Activated CD4-positive, alpha-beta memory T cell treated with anti-CD3 and anti-CD28 coated beads for 36 hours (primary cell): ENCODE measurements around the gene S100A7A. TPM values are rescaled to one million over a fixed set of nuclear protein-coding genes. Genes with fewer than 3 reads are reported as not detected.
A peak's percentile ranks its signal among the peaks of the same experiment; 100 is the strongest.
"Not testable (repeated sequence)": the region's sequence is repeated elsewhere in the genome, so short reads cannot be mapped to it uniquely, and the experiment has no call there.

Source experiments
- CTCF ChIA-PET: fragments of 350-600 bp; sonication (Branson Sonifier 250); formaldehyde crosslinking; loops from one replicate; lab custom pipeline; 2021; ENCODE audit warnings: antibody characterized with exemption, inconsistent platforms; lab: Charles Lee
- POLR2A ChIA-PET: fragments of 350-600 bp; sonication (Branson Sonifier 250); formaldehyde crosslinking; loops from one replicate; lab custom pipeline; 2021; ENCODE audit warnings: antibody characterized with exemption; lab: Charles Lee
- DNase-seq: peaks from one replicate; pipeline ENCODE4 v3.0.0-alpha.2; 2020
- H3K27ac Mint-ChIP-seq: one replicate; pipeline ENCODE4 v1.8.0; 2021; ENCODE audit warnings: mixed read lengths
- H3K27me3 Mint-ChIP-seq: one replicate; pipeline ENCODE4 v1.8.0; 2021; ENCODE audit warnings: mixed read lengths
- H3K36me3 Mint-ChIP-seq: one replicate; pipeline ENCODE4 v1.8.0; 2021; ENCODE audit warnings: mixed read lengths
- H3K4me1 Mint-ChIP-seq: one replicate; pipeline ENCODE4 v1.8.0; 2021; ENCODE audit warnings: low read depth, mixed read lengths
- H3K4me3 Mint-ChIP-seq: one replicate; pipeline ENCODE4 v1.8.0; 2021; ENCODE audit warnings: mild to moderate bottlenecking, mixed read lengths
- H3K9me3 Mint-ChIP-seq: one replicate; pipeline ENCODE4 v1.8.0; 2021; ENCODE audit warnings: mixed read lengths
- intact Hi-C: fragments of 100-400 bp; cut with micrococcal nuclease; formaldehyde crosslinking; loops from one replicate; pipeline ENCODE4 v1.15.1; 2023
- total RNA-seq, 2 experiments: library from RNA; stranded (reverse); gene quantifications; one replicate each; pipeline ENCODE4 v1.2.3, GENCODE V29; 2021

The S100A7A gene
- total RNA-seq, 2 experiments from 2014 or later: not detected

DNA sequence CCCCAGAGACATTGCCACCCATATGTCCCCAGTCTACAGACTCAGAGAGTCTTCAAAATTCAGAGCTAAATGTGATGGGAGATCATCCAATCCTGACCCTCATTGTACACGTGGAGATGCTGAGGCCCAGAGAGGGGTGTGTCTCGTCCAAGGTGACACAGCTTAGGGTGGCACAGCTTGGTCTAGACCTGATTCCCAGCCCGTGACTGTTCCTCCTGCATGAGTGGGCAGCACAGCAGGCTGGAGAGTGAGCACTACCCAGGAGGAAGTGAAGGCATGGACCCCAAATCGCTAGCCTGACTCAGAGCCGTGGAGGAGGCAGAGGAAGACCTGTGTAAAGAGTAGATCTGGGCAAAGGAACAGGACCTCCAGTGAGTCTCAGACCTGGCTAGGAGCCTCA is 27.8 kb downstream of the S100A7A start:
- Mint-ChIP-seq H3K4me3 (no peak overlapping the region), H3K9me3 (no peaks in the 10 kb centered on the region), H3K27me3 (peaks cover 17% of the 10 kb centered on the region), H3K36me3 (no peaks in the 10 kb centered on the region), H3K4me1 (no peaks in the 10 kb centered on the region), H3K27ac (no peak overlapping the region)
- CTCF ChIA-PET: interaction anchor here (0.9 kb wide), 1 partner anchor 22 kb away, joined by 3 read pairs; no protein-coding TSS in a partner anchor
- intact Hi-C loops: no loop called here
- POLR2A ChIA-PET: no interaction called here
- DNase-seq: no peak

DNA sequence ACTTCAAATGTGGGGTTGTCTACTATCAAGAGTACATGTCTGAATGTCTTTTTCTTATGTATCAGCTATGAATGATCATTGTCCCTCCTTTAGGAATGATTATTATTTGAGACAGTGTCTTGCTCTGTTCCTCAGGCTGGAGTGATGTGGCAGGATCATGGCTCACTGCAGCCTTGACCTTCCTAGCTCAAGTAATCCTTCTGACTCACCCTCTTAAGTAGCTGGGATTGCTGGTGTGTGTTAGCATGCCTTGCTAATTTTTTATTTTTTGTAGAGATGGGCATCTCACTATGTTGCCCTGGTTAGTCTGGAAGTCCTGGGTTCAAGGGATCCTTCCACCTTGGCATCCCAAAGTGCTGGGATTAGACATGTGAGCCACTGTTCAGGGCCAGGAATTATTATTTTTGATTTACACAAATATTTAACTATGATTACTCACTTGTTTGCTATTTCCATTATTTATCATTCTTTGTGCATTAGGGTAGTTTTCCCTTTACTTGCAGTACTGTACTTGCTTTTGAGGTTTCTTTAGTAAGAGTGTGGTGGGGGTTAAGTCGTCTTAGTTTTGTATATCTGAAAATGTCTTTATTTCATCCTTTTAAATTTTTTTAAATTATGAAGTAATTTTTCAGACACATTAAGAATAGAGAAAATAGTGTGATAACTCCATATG is 31.3 kb downstream of the S100A7A start:
- ChIA-PET CTCF (no interaction called here), POLR2A (no interaction called here)
- no peak for DNase-seq
- no peaks in the 10 kb centered on the region for H3K4me1 Mint-ChIP-seq
- H3K36me3 Mint-ChIP-seq: no peaks in the 10 kb centered on the region
- no peak overlapping the region for H3K4me3 Mint-ChIP-seq
- H3K27ac Mint-ChIP-seq: no peak overlapping the region
- intact Hi-C loops: no loop called here
- peaks cover 27% of the 10 kb centered on the region for H3K27me3 Mint-ChIP-seq
- no peaks in the 10 kb centered on the region for H3K9me3 Mint-ChIP-seq

DNA sequence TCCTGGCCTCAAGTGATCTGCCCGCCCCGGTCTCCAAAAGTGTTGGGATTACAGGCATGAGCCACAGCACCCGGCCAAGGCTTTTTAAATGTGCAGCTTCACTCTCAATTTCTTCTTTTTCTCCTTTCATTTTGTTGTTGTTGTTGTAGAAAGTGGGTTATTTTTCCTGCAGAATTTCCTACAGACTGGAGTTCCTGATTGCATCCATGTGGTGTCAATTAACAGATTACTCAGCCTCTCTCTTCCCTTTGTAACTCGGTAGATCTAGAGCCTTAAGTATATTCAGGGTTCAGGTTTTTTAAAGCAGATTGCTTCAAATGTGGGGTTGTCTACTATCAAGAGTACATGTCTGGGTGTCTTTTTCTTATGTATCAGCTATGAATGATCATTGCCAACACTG is 32.5 kb downstream of the S100A7A start:
- H3K4me3 Mint-ChIP-seq, DNase-seq, CTCF ChIA-PET, intact Hi-C loops, H3K9me3 Mint-ChIP-seq, POLR2A ChIA-PET, H3K36me3 Mint-ChIP-seq, H3K27ac Mint-ChIP-seq, H3K4me1 Mint-ChIP-seq: not testable (repeated sequence)
- peaks cover 22% of the 10 kb centered on the region for H3K27me3 Mint-ChIP-seq

DNA sequence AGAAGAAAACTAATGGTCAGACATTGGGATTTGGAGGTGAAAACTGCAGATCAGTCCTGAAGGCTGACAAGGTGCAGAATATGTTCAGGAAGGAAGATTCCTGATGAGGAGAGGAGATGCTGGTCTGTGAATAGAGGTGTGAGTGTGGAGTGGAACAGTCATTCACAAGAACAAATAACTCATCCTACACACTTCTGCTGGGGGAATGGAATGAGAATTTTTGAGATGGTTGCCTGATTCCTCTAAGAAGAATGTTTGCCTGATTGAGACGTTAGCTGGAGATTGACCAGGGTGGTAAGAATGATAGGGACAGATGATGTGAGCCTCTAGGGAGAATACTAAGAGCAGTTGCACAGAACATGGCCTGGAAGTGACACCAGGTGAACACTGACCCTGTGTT is 40.1 kb downstream of the S100A7A start:
- DNase-seq: no peak
- Mint-ChIP-seq H3K36me3 (no peaks in the 10 kb centered on the region), H3K4me3 (no peak overlapping the region), H3K4me1 (no peaks in the 10 kb centered on the region), H3K9me3 (no peaks in the 10 kb centered on the region), H3K27me3 (peaks cover 8% of the 10 kb centered on the region), H3K27ac (no peak overlapping the region)
- POLR2A ChIA-PET: no interaction called here
- CTCF ChIA-PET: interaction anchor here (1.0 kb wide), 1 partner anchor 9 kb away, joined by 4 read pairs; no protein-coding TSS in a partner anchor
- intact Hi-C loops: no loop called here

DNA sequence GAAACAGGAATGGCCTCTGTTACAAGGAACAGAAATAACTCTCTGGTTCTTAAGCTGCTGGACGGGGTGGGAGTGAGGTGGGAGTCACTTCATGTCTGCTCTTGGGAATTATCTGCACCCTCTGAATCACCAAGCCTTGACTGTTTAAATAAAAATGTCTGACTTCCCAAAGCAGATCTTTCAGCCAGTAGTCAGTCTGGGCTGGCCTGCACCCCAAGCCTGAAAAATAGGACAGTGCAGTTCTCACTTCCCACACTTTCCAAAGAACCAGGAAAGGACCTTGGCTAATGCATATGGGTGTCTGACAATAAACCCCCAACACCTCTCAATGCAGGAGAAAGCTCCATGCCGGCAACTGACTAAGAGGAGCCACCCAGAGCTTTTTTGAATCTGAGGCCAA is 43.3 kb downstream of the S100A7A start:
- no peaks in the 10 kb centered on the region for H3K36me3 Mint-ChIP-seq
- H3K9me3 Mint-ChIP-seq: no peaks in the 10 kb centered on the region
- no peak overlapping the region for H3K27ac Mint-ChIP-seq
- intact Hi-C loops: no loop called here
- no peak overlapping the region for H3K4me3 Mint-ChIP-seq
- H3K4me1 Mint-ChIP-seq: no peaks in the 10 kb centered on the region
- POLR2A ChIA-PET: no interaction called here
- no peak for DNase-seq
- CTCF ChIA-PET: no interaction called here
- H3K27me3 Mint-ChIP-seq: peaks cover 11% of the 10 kb centered on the region

DNA sequence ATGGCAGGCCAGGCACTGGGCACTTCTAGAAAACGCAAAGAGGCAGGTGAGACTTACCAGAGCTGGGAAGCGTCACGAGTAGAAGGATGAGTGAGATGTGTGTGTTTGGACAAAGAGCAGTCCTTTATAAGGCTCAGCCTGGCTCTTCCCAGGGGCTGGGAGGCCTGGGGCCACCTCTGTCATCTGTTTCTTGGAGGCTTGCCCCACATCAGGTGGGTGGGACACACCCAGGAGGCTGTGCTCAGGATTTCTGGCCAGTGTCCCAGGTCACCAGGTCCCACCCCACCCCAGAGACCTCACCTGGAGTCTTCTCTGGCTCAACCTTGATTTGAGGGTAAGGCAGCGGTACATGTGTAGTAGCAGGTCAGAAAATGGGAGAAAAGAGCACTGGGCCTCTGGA is 44.2 kb downstream of the S100A7A start, which contains the start of gene S100A7:
TSS of gene S100A7 (minus strand) at position 101 of the 400 bp plus-strand sequence. CDS start 1,638 bp downstream, outside the sequence.
- H3K4me3 Mint-ChIP-seq: no peak within 1 kb of the TSS
- CTCF ChIA-PET: no interaction called here

DNA sequence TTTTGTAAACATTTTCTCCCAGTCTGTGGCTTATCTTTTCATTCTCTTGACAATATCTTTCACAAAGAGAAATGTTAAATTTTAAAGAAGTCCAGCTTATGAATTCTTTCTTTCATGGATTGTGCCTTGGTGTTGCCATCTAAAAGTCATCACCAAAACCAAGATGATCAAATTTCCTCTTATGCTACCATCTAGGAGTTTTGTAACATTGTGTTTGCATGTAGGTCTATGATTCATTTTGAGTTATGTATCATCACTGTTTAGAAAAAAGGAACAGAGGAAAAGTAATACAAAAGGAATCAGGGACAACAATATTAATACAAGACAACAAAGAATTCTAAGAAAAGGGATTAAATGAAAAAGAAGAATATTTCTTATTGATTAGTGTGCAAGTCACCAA is 46.4 kb downstream of the S100A7A start:
- CTCF ChIA-PET: interaction anchor here (1.1 to 1.6 kb wide), 3 partner anchors 11 to 110 kb away, joined by 3 to 6 read pairs (median 4); no protein-coding TSS in a partner anchor
- H3K9me3 Mint-ChIP-seq, H3K27ac Mint-ChIP-seq, H3K4me3 Mint-ChIP-seq, H3K4me1 Mint-ChIP-seq, H3K36me3 Mint-ChIP-seq, DNase-seq, intact Hi-C loops, POLR2A ChIA-PET: not testable (repeated sequence)
- peaks cover 10% of the 10 kb centered on the region for H3K27me3 Mint-ChIP-seq

More for the DNA sequence above, 44.2 kb downstream of the S100A7A start, which contains the start of gene S100A7:
- DNase-seq: no peak
- no peaks in the 10 kb centered on the region for H3K36me3 Mint-ChIP-seq
- no peak within 1 kb of the TSS for H3K27ac Mint-ChIP-seq
- no peaks in the 10 kb centered on the region for H3K9me3 Mint-ChIP-seq
- no peaks in the 10 kb centered on the region for H3K4me1 Mint-ChIP-seq
- intact Hi-C loops: no loop called here
- POLR2A ChIA-PET: no interaction called here
- peaks cover 11% of the 10 kb centered on the region for H3K27me3 Mint-ChIP-seq

DNA sequence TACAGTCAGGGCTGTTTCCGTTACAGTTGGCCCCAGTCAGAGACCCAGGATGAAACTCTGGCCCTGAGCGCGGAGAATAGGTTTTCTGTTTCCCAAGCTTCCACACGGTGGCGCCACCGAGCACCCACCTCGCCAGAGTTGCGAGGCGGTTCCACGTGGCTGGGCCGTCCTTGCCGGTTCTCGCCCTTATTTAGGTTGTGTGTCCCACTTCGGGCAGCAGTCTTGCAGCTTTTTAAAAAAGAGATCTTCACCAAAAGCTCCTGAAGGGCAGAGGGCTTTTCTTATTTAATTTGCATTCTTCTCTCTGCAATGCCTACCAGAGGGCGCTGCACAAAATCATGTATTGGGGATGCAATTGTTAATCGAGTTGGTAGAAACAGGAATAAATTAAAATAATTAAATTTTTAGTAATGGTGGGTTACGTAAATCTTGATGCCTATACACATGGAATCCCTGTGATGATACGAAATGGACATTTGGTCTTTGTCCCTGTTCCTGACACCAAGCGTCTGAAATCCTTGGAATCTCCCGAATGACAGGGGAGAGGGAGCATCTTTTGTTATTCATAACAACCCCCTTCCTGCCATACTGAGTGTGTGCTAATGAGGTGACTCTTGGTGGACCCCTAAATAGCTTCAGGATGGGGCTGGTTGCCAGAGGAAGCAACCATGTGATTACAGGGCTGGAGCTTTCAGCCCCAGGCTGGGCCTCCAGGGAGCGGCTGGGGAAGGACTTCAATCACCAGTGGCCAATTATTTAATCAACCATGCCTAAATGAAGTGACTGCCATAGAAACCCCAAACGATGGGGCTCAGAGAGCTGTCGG is 49.7 kb downstream of the S100A7A start:
- ChIA-PET POLR2A (no interaction called here), CTCF (interaction anchor here (0.6 to 3.2 kb wide), 14 partner anchors 9 to 623 kb away, joined by 3 to 33 read pairs (median 4); no protein-coding TSS in a partner anchor)
- Mint-ChIP-seq H3K36me3 (no peaks in the 10 kb centered on the region), H3K27me3 (peaks cover 21% of the 10 kb centered on the region), H3K4me3 (no peak overlapping the region), H3K9me3 (no peaks in the 10 kb centered on the region), H3K27ac (no peak overlapping the region), H3K4me1 (no peaks in the 10 kb centered on the region)
- peak; percentile 77 for DNase-seq
- intact Hi-C loops: loop anchor here (1.0 kb wide), 1 partner anchor 29 kb away; no protein-coding TSS in a partner anchor

DNA sequence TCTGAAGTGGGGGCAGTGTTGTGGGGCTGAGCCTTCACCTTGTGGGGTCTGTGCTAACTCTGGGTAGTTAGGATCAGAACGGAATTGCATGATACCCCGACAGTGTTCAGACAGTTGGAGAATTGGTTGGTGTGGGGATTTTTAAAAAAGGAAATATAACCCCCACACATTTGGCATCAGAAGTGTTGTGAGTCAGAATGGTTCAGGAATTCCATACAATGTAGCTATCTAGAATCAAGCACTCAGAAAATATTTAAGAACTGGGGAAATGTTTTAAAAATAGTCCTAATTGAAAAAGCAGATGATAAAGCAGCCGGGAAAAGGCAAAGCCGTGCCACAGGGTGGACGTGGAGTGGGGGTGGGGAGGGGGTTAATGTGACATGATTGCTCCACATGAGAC is 50.6 kb downstream of the S100A7A start:
- H3K4me3 Mint-ChIP-seq: no peak overlapping the region
- no peaks in the 10 kb centered on the region for H3K36me3 Mint-ChIP-seq
- POLR2A ChIA-PET: no interaction called here
- intact Hi-C loops: no loop called here
- no peaks in the 10 kb centered on the region for H3K4me1 Mint-ChIP-seq
- no peak for DNase-seq
- CTCF ChIA-PET: interaction anchor here (1.2 to 3.2 kb wide), 3 partner anchors 12 to 28 kb away, joined by 3 to 33 read pairs (median 9); no protein-coding TSS in a partner anchor
- no peak overlapping the region for H3K27ac Mint-ChIP-seq
- H3K9me3 Mint-ChIP-seq: peaks cover 5% of the 10 kb centered on the region
- H3K27me3 Mint-ChIP-seq: peaks cover 19% of the 10 kb centered on the region

DNA sequence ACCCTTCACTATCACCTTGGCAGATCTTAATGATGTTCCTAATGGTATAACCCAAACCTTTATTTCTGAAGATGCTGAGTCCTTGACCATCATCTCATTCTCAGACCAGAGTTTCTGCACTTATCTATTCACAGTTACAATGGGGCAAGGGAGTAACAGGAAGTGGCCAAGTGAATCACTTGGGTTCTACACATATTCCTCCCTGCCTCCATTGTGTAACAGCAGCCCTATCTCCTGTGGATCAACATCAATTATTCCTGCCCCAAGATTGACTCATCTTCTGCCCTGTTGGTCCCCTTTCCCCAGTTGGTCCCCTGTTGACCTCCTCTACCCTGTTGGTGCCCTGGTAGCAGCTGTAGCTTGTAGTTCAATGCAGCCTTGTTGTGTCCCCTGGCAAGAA is 54.4 kb downstream of the S100A7A start:
- no peak overlapping the region for H3K4me3 Mint-ChIP-seq
- intact Hi-C loops: no loop called here
- peaks cover 17% of the 10 kb centered on the region for H3K9me3 Mint-ChIP-seq
- peaks cover 3% of the 10 kb centered on the region for H3K36me3 Mint-ChIP-seq
- ChIA-PET POLR2A (no interaction called here), CTCF (interaction anchor here (2.7 kb wide), 1 partner anchor 24 kb away, joined by 15 read pairs; no protein-coding TSS in a partner anchor)
- no peak for DNase-seq
- H3K4me1 Mint-ChIP-seq: no peaks in the 10 kb centered on the region
- no peak overlapping the region for H3K27ac Mint-ChIP-seq
- peaks cover 21% of the 10 kb centered on the region for H3K27me3 Mint-ChIP-seq
